CD4-positive, CD25-positive, alpha-beta regulatory T cell (primary cell): ENCODE measurements around the gene GPR35. TPM values are rescaled to one million over a fixed set of nuclear protein-coding genes. Genes with fewer than 3 reads are reported as not detected.

Source experiments
- polyA plus RNA-seq, 4 donors: library from polyadenylated mRNA; unstranded; fragments of 300-500 nt; fragmentation: Illumina TruSeq; gene quantifications; one replicate each; pipeline ENCODE4 v1.2.3, GENCODE V29; 2021
- total RNA-seq: library from RNA; stranded (reverse); gene quantifications from one replicate; pipeline ENCODE4 v1.2.3, GENCODE V29; 2022

GPR35 gene
- total and polyA plus RNA-seq, 5 donors from 2014 or later: 0.24 to 11.0 (median 0.56) TPM

Other genes with a start within 250 kb of the GPR35 start
- 0.91 TPM for gene GPC1, start 189.8 kb upstream of the GPR35 start, total RNA-seq
- under 1 TPM; 0.06 to 0.48 (median 0.26) TPM for gene GPC1, start 189.8 kb upstream of the GPR35 start, polyA plus RNA-seq
- 37.2 TPM for gene ANKMY1, start 67.5 kb upstream of the GPR35 start, total RNA-seq
- 10 to 100 TPM in 1 of 4 donors, 1 to 10 TPM in 3; 3.8 to 11.8 (median 7.6) TPM for gene ANKMY1, start 67.5 kb upstream of the GPR35 start, polyA plus RNA-seq
- 8.3 TPM for gene DUSP28, start 65.1 kb upstream of the GPR35 start, total RNA-seq
- gene DUSP28, start 65.1 kb upstream of the GPR35 start, polyA plus RNA-seq: 10 to 100 TPM; 14.9 to 27.2 (median 18.1) TPM
- 167 TPM for gene RNPEPL1, start 57.0 kb upstream of the GPR35 start, total RNA-seq
- 10 to 100 TPM; 28.5 to 83.7 (median 52.5) TPM for gene RNPEPL1, start 57.0 kb upstream of the GPR35 start, polyA plus RNA-seq
- gene CAPN10, start 38.7 kb upstream of the GPR35 start, total RNA-seq: 64.6 TPM
- 10 to 100 TPM in 1 of 4 donors, 1 to 10 TPM in 3; 6.8 to 12.2 (median 7.8) TPM for gene CAPN10, start 38.7 kb upstream of the GPR35 start, polyA plus RNA-seq
- not detected for gene AQP12B, start 57.4 kb downstream of the GPR35 start, total RNA-seq
- gene AQP12B, start 57.4 kb downstream of the GPR35 start, polyA plus RNA-seq: not detected
- gene AQP12A, start 66.4 kb downstream of the GPR35 start, total RNA-seq: not detected
- gene AQP12A, start 66.4 kb downstream of the GPR35 start, polyA plus RNA-seq: not detected
- not detected for gene KIF1A, start 194.7 kb downstream of the GPR35 start, total RNA-seq
- gene KIF1A, start 194.7 kb downstream of the GPR35 start, polyA plus RNA-seq: not detected
- gene AGXT, start 243.3 kb downstream of the GPR35 start, total RNA-seq: not detected
- gene AGXT, start 243.3 kb downstream of the GPR35 start, polyA plus RNA-seq: not detected